Astrocyte of the spinal cord (primary cell): Measurements from ENCODE around the gene TENM4.

Experiments
- DNase-seq: peaks from one replicate; pipeline ENCODE4 v3.0.0; 2011; ENCODE audit warnings: low read depth, low spot score
- H3K4me3 ChIP-seq: 2 replicates; pipeline ENCODE4 v1.5.1; 2011; ENCODE audit warnings: low read depth, mild to moderate bottlenecking, low read length, moderate library complexity
- in situ Hi-C: cut with HindIII; loops from 2 replicates; pipeline ENCODE4 v1.10.0; 2017; ENCODE audit warnings: low sequenced_read_pairs
- TF ChIP-seq, protein P1 (sequence below): IDR thresholded peaks from 2 replicates; pipeline ENCODE4 v1.5.1; 2012; ENCODE audit warnings: low read depth, mild to moderate bottlenecking, low read length, inconsistent platforms

Gene TENM4

DNA sequence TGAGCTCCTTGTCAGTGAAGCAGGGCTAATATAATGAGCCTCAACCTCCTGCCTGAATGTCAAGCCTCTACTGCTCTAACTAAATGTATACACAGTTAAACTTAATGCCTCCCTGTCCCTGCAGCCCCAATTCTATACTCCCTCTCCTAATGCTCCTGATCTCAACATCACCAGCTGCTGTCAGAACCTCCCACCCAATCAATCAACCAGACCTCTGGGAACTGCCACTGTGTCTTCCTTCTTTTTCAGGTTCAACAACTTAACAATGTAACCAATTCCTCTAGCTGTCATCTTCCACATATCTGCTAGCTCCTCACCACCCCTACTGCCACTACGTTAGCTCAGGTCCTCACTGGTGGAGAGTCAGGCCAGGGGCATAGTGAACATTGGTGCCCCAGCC, 526.3 kb downstream of the TENM4 start:
- no peak for DNase-seq
- H3K4me3 ChIP-seq: no peak overlapping the region
- in situ Hi-C loops: no loop called here
- TF ChIP-seq, protein P1, sequence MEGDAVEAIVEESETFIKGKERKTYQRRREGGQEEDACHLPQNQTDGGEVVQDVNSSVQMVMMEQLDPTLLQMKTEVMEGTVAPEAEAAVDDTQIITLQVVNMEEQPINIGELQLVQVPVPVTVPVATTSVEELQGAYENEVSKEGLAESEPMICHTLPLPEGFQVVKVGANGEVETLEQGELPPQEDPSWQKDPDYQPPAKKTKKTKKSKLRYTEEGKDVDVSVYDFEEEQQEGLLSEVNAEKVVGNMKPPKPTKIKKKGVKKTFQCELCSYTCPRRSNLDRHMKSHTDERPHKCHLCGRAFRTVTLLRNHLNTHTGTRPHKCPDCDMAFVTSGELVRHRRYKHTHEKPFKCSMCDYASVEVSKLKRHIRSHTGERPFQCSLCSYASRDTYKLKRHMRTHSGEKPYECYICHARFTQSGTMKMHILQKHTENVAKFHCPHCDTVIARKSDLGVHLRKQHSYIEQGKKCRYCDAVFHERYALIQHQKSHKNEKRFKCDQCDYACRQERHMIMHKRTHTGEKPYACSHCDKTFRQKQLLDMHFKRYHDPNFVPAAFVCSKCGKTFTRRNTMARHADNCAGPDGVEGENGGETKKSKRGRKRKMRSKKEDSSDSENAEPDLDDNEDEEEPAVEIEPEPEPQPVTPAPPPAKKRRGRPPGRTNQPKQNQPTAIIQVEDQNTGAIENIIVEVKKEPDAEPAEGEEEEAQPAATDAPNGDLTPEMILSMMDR: no peak

DNA sequence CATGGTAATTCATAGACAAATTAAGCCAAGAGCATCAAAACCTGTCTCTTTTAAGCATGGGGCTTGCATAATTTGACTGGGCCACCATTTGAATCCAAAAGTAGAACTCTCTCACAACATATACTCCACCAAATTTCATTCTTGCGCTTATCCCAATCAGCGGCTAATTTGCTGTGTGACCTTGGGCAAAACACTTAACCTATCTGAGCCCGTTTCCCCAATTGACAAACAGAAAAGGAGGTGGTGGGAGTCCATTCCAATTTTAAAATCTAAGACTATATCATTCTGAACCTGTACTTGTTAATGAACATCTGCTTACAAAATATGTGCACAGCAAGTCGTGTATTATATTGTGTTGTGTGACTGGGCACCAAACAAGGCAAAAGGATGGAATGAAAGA, 528.1 kb downstream of the TENM4 start:
- no peak for DNase-seq
- TF ChIP-seq, protein P1: no peak
- no peak overlapping the region for H3K4me3 ChIP-seq
- in situ Hi-C loops: no loop called here

DNA sequence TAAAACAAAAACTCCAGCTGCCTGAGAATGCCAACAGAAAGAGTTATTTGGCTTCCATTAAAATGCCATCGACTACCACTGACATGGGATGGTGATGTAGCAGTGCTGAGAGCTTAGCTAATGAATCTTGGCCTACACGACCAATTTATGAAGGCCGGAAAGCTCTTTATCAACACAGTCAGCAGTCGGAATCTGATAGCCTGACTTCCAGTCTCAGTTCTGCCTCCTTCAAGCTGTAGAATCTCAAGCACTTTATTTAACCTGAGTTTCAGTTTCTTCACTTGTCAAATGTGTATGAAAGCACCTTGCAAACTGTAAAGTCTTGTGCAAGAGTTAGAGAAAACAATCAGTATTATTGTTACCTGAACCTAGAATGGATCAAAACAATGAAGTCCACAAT, 530.5 kb downstream of the TENM4 start:
- no peak overlapping the region for H3K4me3 ChIP-seq
- TF ChIP-seq, protein P1: no peak
- in situ Hi-C loops: no loop called here
- no peak for DNase-seq

DNA sequence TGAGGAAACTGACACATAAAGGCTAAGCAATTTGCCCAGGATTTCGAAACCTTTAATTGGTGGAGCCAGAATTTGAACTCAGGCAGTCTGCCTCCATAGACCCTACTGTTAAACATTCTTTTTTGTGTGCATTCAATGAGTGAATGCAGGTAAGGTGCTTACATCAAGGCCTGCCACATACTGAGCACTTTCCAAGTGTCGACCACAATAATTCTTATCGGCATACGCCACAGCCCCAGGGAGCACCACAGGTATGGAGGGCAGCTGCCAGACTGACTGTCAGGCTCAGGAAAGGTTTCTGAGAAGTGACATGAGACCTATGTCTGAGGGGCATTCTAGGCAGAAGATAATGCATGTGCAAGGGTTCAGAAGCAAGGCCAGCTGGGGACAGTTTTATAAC, 531.4 kb downstream of the TENM4 start:
- in situ Hi-C loops: no loop called here
- H3K4me3 ChIP-seq: no peak overlapping the region
- TF ChIP-seq, protein P1: no peak
- no peak for DNase-seq

DNA sequence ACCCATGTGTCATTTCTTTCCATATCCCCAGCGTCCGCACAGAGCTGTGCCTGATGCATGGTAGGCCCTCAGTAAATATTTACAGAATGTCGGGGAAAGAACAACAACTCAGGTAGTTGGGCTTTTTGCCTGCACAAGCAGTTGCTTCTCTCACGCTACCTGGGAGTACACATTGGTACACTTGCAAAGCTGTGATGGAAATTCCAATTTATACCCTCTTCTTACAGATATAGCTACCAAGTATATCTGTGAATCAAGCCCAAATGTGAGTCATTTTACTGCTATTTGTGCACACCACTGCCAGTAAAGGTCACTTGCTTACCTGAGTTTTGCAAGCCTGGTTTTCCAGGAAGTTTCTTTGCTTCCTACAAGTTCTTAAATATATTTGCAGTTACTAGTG, 533.2 kb downstream of the TENM4 start:
- in situ Hi-C loops: no loop called here
- no peak for DNase-seq
- no peak overlapping the region for H3K4me3 ChIP-seq
- TF ChIP-seq, protein P1: no peak

DNA sequence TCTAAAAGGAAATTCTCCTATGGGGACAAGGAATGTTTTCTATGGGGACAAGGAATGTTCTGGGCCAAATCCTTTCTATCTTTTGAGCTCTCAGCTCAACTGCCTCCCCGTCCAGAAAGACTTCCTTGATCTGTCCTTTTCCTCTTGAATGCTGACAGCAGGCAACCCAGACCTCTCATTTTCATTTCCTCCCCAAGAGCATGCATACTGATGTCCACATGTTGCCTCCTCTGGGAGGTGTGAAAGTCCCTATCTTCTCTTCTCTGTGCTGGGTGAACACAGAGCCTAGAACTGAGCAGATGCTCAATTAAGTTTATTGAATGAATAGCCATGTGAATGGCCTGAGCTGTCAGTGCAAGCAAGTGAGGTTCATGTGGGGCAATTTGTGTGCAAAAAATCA, 534.3 kb downstream of the TENM4 start:
- in situ Hi-C loops: no loop called here
- no peak overlapping the region for H3K4me3 ChIP-seq
- DNase-seq: no peak
- TF ChIP-seq, protein P1: no peak

DNA sequence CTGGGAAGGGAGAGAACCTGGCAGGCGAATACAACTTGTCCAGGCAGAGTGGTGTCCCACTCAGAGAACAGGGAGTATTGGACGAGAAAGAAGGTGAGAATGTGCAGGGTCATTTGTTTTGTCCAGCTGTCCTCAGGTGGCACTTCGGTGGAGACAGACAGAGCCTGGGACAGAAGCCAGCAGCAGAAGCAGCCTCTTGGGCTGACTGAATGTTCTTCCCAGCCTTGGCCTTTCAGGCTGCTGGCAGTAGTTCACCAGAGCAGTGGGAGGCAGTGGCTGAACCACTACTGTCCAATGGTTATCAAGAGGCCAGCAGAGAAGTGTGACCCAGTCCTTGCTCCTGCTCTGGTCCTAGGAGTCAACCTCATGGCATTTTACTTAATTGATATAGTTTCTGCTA, 535.1 kb downstream of the TENM4 start:
- DNase-seq: no peak
- in situ Hi-C loops: no loop called here
- TF ChIP-seq, protein P1: no peak
- H3K4me3 ChIP-seq: no peak overlapping the region
